HCEC 1CT (cell line): Measurements from ENCODE around the gene SPECC1L.
A peak's percentile ranks its signal among the peaks of the same experiment; 100 is the strongest.

Experiments used
- DNase-seq: peaks from one replicate; pipeline ENCODE4 v3.0.0-alpha.2; 2017

Gene SPECC1L

GRCh38 chr22:24363243-24363642, 92.6 kb downstream of the SPECC1L start:
- DNase-seq = no peak

- DNase-seq = no peak
Measured at GRCh38 chr22:24366701-24367100, 96.1 kb downstream of the SPECC1L start.

GRCh38 chr22:24367841-24368240, 97.2 kb downstream of the SPECC1L start:
- DNase-seq = peak; percentile 30

DNA sequence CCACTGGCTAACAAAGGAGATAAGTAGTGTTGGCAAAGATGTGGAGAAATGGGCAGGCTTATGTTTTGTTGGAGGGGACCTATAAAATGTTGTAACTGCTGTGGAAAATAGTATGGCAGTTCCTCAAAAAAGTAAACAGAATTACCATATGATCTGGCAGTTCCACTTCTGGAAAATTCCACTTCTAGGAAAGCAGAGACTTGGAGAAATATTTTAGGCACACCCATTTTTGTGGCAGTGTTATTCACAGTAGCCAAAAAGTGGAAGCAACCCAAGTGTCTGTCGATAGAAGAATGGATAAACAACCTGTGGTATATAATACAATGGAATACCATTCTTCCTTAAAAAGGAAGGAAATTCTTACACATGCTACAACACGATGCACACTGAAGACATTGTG, 99.8 kb downstream of the SPECC1L start:
- no peak for DNase-seq

DNA sequence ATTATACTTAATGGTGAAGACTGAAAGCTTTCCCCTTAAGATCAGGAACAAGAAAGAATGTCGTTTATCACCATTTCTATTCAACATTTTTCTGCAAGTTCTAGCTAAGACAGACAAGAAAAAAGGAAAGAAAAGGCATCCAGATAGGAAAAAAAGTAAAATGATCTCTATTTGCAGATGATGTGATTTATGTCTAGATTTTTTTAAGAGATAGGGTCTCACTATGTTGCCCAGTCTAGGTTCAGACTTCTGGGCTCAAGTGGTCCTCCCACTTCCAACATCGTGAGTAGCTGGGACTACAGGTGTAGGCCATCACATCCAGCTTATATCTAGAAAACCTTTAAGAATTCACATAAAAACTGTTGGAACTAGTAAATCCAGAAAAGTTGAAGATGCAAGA, 105.4 kb downstream of the SPECC1L start:
- DNase-seq = no peak

- DNase-seq = no peak
Measured at GRCh38 chr22:24376586-24376985, 106.0 kb downstream of the SPECC1L start.

DNA sequence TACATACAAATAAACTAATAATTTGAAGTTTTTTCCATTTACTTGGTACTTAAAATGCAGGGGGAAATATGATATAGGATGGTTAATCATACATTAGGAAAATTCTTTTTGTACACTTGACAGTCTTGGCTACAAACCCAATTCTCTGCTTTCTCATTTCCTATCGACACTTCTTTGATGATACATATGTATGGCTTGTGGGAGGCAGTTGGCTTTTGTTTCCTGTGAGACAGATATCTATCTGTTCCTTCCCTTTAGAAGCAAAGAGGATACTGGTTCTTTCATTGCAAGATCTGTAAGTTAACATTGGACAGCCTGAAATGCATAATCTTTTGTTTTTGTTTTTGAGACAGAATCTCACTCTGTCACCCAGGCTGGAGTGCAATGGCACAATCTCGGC, 108.9 kb downstream of the SPECC1L start:
- DNase-seq = peak; percentile 24

GRCh38 chr22:24380220-24380904, 109.7 kb downstream of the SPECC1L start:
- DNase-seq = no peak

- DNase-seq = no peak
Measured at GRCh38 chr22:24380905-24381230, 110.2 kb downstream of the SPECC1L start.

GRCh38 chr22:24383061-24383460, 112.4 kb downstream of the SPECC1L start:
- no peak for DNase-seq

GRCh38 chr22:24384131-24384530, 113.5 kb downstream of the SPECC1L start:
- DNase-seq = no peak

DNA sequence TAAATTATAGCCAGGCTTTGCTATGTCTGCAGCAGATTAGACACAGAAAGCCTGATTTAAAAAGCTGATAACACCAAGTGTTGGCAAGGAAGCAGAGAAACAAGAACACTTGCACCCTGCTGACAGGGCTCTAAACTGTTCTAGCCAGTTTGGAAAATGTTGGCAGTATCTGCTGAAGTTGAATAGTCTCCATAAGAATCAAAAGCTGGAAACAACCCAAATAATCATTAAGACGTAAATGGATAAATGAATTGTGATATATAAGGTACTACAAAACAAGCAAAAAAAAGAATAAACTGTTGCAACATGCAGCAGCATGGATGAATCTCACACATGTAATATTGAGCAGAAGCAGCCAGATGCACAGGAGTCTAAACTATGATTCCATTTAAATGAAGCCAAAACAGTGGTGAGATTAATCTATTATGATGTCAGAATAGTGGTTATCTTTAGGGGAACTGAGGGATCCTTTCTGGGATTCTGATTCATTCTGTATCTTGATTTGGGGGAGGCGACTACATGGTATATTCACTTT, 116.4 kb downstream of the SPECC1L start:
- no peak for DNase-seq

DNA sequence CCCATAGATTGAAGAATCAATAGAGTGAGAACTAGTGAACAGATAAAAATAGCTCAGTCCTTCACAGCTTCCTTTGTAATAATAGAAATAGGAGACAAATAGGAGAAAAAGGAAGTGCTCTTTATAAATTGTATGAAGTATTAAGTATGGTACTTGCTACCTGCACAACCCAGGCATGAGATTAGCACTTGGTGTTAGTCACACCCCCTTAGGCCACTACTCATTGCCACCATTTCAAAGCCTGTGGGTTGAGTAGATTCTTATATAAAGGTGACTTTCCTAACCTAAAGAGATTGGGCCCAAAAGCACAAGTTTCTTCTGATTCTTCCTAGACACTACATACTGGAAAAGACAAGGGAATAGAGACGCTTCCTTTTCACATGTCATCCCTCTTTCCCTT, 119.0 kb downstream of the SPECC1L start:
- DNase-seq = no peak

GRCh38 chr22:24390156-24390555, 119.5 kb downstream of the SPECC1L start:
- no peak for DNase-seq

GRCh38 chr22:24390576-24390975, 119.9 kb downstream of the SPECC1L start:
- DNase-seq = no peak

- DNase-seq = peak; percentile 54
Measured at GRCh38 chr22:24391836-24392217, 121.2 kb downstream of the SPECC1L start.

- no peak for DNase-seq
Measured at GRCh38 chr22:24392218-24392931, 121.7 kb downstream of the SPECC1L start.

- DNase-seq = no peak
Measured at GRCh38 chr22:24393012-24393559, 122.5 kb downstream of the SPECC1L start.

DNA sequence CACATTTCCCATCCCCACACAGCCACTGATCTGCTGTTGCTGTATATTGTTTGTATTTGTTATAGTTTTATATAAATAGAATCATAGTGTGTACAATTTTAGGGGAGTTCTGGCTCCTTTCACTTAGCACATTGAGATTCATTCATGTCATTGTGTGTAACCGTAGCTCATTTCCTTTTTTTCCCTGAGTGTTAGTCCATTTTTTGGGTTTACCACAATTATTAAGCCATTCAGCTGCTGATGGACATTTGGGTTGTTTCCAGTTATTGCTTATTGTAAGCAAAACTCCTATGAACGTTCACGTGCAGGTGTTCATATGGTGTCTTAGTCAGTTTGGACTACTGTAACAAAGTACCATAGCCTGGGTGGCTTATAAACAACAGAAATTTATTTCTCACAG, 123.2 kb downstream of the SPECC1L start:
- no peak for DNase-seq

GRCh38 chr22:24394254-24394653, 123.6 kb downstream of the SPECC1L start:
- DNase-seq = no peak

DNA sequence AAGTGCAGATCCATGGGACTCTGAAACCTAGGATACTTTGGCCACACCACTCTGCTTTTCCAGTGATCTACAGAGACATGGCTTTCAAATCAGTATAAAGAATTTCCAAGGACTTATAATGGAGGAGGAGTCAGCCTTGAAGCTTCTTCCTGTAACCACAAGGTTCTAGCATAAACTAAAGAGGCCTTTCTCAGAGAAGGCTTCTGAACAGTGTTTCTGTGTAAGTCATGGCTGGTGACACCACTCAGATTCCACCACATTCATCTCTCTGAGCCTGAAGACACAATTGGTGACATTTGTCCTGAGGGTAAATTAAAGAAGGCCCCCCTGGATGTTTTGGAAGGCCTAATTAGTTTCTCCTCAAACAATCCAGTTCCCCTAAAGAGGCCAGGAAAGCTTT, 127.8 kb downstream of the SPECC1L start:
- DNase-seq = no peak

DNA sequence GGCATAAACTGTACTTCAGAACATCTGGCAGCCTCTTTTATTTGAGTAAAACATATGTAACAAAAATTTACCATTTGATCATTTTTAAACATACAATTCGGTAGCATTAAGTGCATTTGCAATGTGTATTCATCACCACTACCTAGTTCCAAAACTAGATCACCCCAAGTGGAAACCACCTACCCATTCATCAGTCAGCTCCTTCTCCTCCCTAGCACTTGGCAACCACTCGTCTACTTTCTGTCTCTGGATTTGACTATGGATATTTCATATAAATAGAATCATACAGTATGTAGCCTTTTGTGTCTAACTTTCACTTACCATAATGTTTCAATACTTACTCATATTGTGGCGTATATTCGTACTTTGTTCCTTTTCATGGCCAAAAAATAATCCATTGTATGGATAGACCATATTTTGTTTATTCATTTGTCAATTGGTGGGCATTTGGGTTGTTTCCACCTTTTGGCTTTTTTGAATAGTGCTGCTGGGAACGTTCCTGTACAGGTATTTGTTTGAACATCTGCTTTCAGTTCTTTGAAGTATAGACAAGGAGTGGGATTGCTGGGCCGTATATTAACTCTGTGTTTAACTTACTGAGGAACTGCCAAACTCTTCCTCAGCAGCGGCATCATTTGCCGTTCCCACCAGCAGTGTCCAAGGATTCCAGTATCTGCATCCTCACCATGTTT, 129.5 kb downstream of the SPECC1L start:
- DNase-seq = no peak

- DNase-seq = peak; percentile 66
Measured at GRCh38 chr22:24400726-24401596, 130.3 kb downstream of the SPECC1L start.
